ENCODE results near the gene RNF114. TPM values are rescaled to one million over a fixed set of nuclear protein-coding genes. Genes with fewer than 3 reads are reported as not detected.
"Not testable (repeated sequence)": the region's sequence is repeated elsewhere in the genome, so short reads cannot be mapped to it uniquely, and the experiment has no call there.

The RNF114 gene
- total RNA-seq, 1 experiment from 2014 or later = 72.3 TPM

DNA sequence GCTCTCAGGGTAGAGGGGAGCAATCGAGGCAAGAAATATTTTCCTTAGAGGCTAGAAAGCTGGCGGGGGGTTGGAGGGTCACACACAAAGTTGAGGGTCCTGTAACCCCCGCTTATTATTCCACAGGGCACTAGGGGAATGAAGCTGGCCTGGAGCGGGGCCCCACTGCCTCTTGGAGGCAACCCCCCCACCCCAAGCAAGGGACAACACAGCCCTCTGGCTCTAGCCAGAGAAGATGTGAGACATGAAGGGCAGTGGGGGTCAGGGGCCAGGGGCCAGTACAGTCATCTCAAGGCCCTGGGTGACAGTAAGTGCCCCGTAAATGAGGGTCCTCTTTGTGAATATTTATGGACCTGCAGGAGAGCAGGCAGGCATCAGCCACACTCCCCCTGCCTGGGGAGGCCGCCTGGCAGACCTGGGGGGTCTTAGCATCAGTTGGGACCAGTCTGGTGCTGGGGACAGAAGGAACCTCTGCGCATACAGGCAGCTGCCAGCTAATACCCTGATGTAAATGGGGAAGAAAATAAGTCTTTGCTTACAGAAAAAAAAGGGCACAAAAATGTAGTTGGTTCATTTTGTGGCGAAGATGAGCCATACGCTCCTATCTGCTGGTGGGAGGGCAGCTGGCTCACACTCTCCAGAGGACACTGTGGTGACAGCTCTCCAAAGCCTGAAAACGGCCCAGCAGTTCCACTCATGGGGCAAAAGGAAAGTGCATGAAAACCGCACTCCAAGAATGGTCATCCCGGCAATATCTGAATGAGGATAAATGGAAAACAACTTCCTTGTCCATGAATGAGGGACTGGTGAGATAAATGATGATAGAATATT, 42.7 kb upstream of the RNF114 start:
- intact Hi-C loops (cut with micrococcal nuclease; ENCODE audit: unreplicated experiment) = no loop called here
- Mint-ChIP-seq H3K9me3 (ENCODE audit: low read depth, unreplicated experiment) (no peaks in the 10 kb centered on the region), H3K27ac (ENCODE audit: unreplicated experiment) (no peak overlapping the region), H3K27me3 (ENCODE audit: unreplicated experiment) (no peaks in the 10 kb centered on the region), H3K4me3 (ENCODE audit: low read depth, unreplicated experiment) (no peak overlapping the region), H3K4me1 (ENCODE audit: low read depth, unreplicated experiment) (peaks cover 18% of the 10 kb centered on the region), H3K36me3 (ENCODE audit: insufficient read depth, unreplicated experiment) (peaks cover 21% of the 10 kb centered on the region)
- TF ChIP-seq, protein P1, sequence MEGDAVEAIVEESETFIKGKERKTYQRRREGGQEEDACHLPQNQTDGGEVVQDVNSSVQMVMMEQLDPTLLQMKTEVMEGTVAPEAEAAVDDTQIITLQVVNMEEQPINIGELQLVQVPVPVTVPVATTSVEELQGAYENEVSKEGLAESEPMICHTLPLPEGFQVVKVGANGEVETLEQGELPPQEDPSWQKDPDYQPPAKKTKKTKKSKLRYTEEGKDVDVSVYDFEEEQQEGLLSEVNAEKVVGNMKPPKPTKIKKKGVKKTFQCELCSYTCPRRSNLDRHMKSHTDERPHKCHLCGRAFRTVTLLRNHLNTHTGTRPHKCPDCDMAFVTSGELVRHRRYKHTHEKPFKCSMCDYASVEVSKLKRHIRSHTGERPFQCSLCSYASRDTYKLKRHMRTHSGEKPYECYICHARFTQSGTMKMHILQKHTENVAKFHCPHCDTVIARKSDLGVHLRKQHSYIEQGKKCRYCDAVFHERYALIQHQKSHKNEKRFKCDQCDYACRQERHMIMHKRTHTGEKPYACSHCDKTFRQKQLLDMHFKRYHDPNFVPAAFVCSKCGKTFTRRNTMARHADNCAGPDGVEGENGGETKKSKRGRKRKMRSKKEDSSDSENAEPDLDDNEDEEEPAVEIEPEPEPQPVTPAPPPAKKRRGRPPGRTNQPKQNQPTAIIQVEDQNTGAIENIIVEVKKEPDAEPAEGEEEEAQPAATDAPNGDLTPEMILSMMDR (IDR thresholded peaks at IDR 0.05; ENCODE audit: unreplicated experiment) = no peak
- CTCF ChIA-PET = interaction anchor here (0.7 kb wide), 1 partner anchor 277 kb away, joined by 4 read pairs; no protein-coding TSS in a partner anchor
- DNase-seq = no peak
- no TSS peak for BruUV-seq (replicated peaks)

DNA sequence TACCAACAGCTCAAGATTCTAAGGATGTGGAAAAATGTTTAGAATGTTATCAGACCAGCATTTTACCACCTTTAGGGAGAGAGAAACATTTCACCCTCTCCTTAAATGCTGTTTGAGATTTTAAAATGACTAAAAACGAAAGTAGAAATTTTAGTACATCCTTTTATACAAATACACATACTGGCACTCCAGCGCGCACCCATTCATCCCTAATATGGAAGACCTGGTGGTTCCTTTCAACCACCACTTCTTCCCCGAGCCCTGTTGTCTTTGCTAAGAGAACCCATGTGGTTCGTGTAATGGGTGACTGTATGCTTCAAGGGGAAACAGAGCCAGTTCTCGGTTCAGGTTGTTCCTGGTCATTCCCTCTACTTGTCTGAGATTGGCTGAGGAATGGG, 42.1 kb upstream of the RNF114 start:
- Mint-ChIP-seq H3K36me3 (ENCODE audit: insufficient read depth, unreplicated experiment) (peaks cover 15% of the 10 kb centered on the region), H3K4me3 (ENCODE audit: low read depth, unreplicated experiment) (no peak overlapping the region), H3K4me1 (ENCODE audit: low read depth, unreplicated experiment) (peaks cover 12% of the 10 kb centered on the region), H3K27ac (ENCODE audit: unreplicated experiment) (no peak overlapping the region), H3K9me3 (ENCODE audit: low read depth, unreplicated experiment) (no peaks in the 10 kb centered on the region), H3K27me3 (ENCODE audit: unreplicated experiment) (no peaks in the 10 kb centered on the region)
- intact Hi-C loops (cut with micrococcal nuclease; ENCODE audit: unreplicated experiment) = no loop called here
- TF ChIP-seq, protein P1 (IDR thresholded peaks at IDR 0.05; ENCODE audit: unreplicated experiment) = no peak
- DNase-seq = no peak
- CTCF ChIA-PET = no interaction called here
- no TSS peak for BruUV-seq (replicated peaks)

DNA sequence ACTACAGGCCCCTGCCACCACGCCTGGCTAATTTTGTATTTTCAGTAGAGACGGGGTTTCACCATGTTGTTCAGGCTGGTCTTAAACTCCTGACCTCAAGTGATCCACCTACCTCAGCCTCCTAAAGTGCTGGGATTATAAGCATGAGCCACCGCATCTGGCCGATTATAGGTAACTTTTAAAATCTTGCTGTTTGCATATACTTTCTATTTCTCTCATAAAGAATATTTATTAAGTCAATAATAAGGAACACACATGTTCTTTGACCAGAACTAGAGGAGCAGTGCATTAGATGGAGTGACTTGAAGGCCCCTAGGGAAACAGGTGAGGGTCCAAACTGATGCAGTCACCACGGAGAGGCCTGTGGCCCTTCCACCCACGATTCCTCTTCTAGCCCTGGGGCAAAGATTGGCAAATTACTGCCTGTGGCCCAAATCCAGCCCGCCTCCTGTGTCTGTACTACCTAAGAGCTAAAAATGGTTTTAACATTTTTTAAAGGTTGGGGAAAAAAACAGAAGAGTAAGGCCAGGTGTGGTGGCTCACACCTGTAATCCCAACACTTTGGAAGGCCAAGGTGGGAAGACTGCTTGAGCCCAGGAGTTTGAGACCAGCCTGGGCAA, 40.6 kb upstream of the RNF114 start:
- H3K9me3 Mint-ChIP-seq (ENCODE audit: low read depth, unreplicated experiment); DNase-seq; H3K4me3 Mint-ChIP-seq (ENCODE audit: low read depth, unreplicated experiment); H3K4me1 Mint-ChIP-seq (ENCODE audit: low read depth, unreplicated experiment); H3K36me3 Mint-ChIP-seq (ENCODE audit: insufficient read depth, unreplicated experiment); H3K27me3 Mint-ChIP-seq (ENCODE audit: unreplicated experiment); BruUV-seq (replicated peaks); CTCF ChIA-PET; intact Hi-C loops (cut with micrococcal nuclease; ENCODE audit: unreplicated experiment); H3K27ac Mint-ChIP-seq (ENCODE audit: unreplicated experiment): not testable (repeated sequence)

DNA sequence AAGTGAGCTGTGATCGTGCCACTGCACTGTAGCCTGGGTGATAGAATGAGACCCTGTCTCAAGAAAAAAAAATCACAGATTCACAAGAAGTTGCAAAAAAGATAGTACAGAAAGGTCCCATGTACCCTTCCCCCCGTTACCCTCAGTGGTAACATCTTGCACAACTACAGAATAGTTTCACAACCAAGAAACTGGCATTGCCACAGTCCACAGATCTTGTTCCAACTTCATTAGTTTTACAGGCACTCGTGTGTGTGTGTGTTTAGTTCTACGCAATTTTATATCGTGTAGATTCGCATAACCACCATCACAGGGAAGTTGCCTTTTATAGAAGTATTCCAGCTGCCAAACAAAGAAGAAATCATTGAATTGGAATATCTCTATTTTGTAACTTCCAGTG, 40.0 kb upstream of the RNF114 start:
- TF ChIP-seq, protein P1 (IDR thresholded peaks at IDR 0.05; ENCODE audit: unreplicated experiment) = no peak
- Mint-ChIP-seq H3K4me3 (ENCODE audit: low read depth, unreplicated experiment) (no peak overlapping the region), H3K27ac (ENCODE audit: unreplicated experiment) (no peak overlapping the region), H3K4me1 (ENCODE audit: low read depth, unreplicated experiment) (no peaks in the 10 kb centered on the region), H3K27me3 (ENCODE audit: unreplicated experiment) (no peaks in the 10 kb centered on the region), H3K36me3 (ENCODE audit: insufficient read depth, unreplicated experiment) (peaks cover 5% of the 10 kb centered on the region), H3K9me3 (ENCODE audit: low read depth, unreplicated experiment) (no peaks in the 10 kb centered on the region)
- BruUV-seq (replicated peaks) = no TSS peak
- CTCF ChIA-PET = no interaction called here
- no peak for DNase-seq
- intact Hi-C loops (cut with micrococcal nuclease; ENCODE audit: unreplicated experiment) = no loop called here

Data from Calu3 (cell line).